ENCODE data around the gene CSMD2. TPM values are rescaled to one million over a fixed set of nuclear protein-coding genes. Genes with fewer than 3 reads are reported as not detected.

The CSMD2 gene
- total and polyA plus RNA-seq, 2 of the 8 experiments (the other 6 are each of a cell fraction or from before 2014, with no cell fraction given) = 7.0 to 14.7 TPM

DNA sequence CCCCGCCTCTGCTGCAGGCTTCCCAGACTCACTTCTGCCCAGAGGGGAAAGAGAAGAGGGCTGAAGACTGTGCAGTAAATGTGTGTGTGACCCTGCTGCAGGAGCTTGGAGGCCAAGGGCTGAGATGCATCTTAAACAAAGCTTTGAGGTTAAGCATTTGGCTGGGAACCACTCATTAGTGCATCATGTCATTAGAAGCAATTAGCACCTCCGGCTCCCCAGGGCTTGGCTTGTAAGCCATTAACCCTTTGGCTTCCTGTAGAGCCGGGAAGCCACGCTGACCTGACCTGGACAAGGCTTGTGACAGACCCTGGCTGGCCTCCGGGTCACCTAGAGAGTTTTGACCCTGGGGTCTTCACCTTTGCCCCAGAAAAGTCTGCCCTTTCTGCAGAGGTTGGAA is 77.0 kb downstream of the CSMD2 start:
- no peak overlapping the region for H4K91ac ChIP-seq (replicated peaks; ENCODE audit: insufficient read length, low read length)
- no peak overlapping the region for H2BK120ac ChIP-seq (replicated peaks; ENCODE audit: low read depth, low read length)
- H3K9me3 ChIP-seq (ENCODE audit: insufficient read depth in 2 of 2, low read depth in 1 of 2, low read length in 1 of 2) = peaks cover 8 to 9% of the 10 kb centered on the region in 2 experiments; a peak in 3 of 4 replicates
- H3K23me2 ChIP-seq (ENCODE audit: low read depth, low read length) = no peaks in the 10 kb centered on the region; the same call in 1 of the 2 replicates
- no peak overlapping the region for H3K4ac ChIP-seq (replicated peaks; ENCODE audit: insufficient read length, low read depth, low read length)
- no peak overlapping the region for H3K4me3 ChIP-seq (ENCODE audit: extremely low read depth in 1 of 4, insufficient read depth in 2 of 4, low read depth in 3 of 4, low read length in 4 of 4)
- CTCF ChIA-PET (ENCODE audit: partially characterized antibody) = interaction anchor here (2.1 kb wide), 1 partner anchor 25 kb away, joined by 8 read pairs; no protein-coding TSS in a partner anchor
- H2BK12ac ChIP-seq (ENCODE audit: low read depth, low read length) = no peak overlapping the region
- peaks cover 0 to 34% of the 10 kb centered on the region in 2 experiments; a peak in 2 of 4 replicates for H3K79me2 ChIP-seq (ENCODE audit: control insufficient read depth in 1 of 2, insufficient read depth in 2 of 2, low read length in 2 of 2)
- no peak overlapping the region for H3K27ac ChIP-seq (ENCODE audit: low read depth, low read length)
- H3K56ac ChIP-seq (replicated peaks; ENCODE audit: insufficient read length, low read depth, low read length) = no peak overlapping the region
- H3K4me1 ChIP-seq (replicated peaks in 1 of 4; ENCODE audit: control insufficient read depth in 3 of 4, insufficient read depth in 4 of 4, low read length in 3 of 4) = no peaks in the 10 kb centered on the region
- H2AK5ac ChIP-seq (ENCODE audit: low read depth, low read length) = no peak overlapping the region
- POLR2A ChIA-PET (ENCODE audit: partially characterized antibody) = interaction anchor here (0.5 kb wide), 1 partner anchor 1295 kb away, joined by 3 read pairs; no protein-coding TSS in a partner anchor
- H4K20me1 ChIP-seq (replicated peaks in 1 of 2; ENCODE audit: control insufficient read depth in 1 of 2, insufficient read depth in 2 of 2, low read length in 2 of 2) = peaks cover 0 to 1% of the 10 kb centered on the region in 2 experiments
- peaks cover 10% of the 10 kb centered on the region; the same call in 1 of the 2 replicates for H3K79me1 ChIP-seq (ENCODE audit: low read depth, low read length)
- H4K8ac ChIP-seq (ENCODE audit: extremely low read depth, insufficient read depth, low read length) = no peak overlapping the region
- no peak overlapping the region for H3K18ac ChIP-seq (ENCODE audit: extremely low read depth, low read length)
- no peak overlapping the region for H2BK15ac ChIP-seq (ENCODE audit: low read length)
- no peak overlapping the region for H2AFZ ChIP-seq (ENCODE audit: low read length)
- H3K36me3 ChIP-seq (ENCODE audit: control insufficient read depth in 2 of 4, insufficient read depth in 4 of 4, low read length in 3 of 4) = peaks cover 0 to 9% (median 2%) of the 10 kb centered on the region in 4 experiments; a peak in 5 of 8 replicates
- DNase-seq (ENCODE audit: low read depth in 1 of 2, low spot score in 2 of 2) (no peak), FAIRE-seq (no peak)
- H2BK20ac ChIP-seq (ENCODE audit: low read length) = no peak overlapping the region
- no peak overlapping the region for H2BK5ac ChIP-seq (ENCODE audit: low read depth, low read length)
- no peak overlapping the region for H3K14ac ChIP-seq (ENCODE audit: insufficient read length)
- no peak overlapping the region for H3K23ac ChIP-seq (ENCODE audit: insufficient read length)
- no peak overlapping the region for H4K5ac ChIP-seq (ENCODE audit: insufficient read length, low read depth, low read length)
- H3K9ac ChIP-seq (replicated peaks in 1 of 4; ENCODE audit: extremely low read depth in 1 of 4, low read depth in 3 of 4, low read length in 3 of 4) = no peak overlapping the region
- no peak overlapping the region for H3K4me2 ChIP-seq (ENCODE audit: insufficient read depth in 1 of 2, low read depth in 2 of 2, low read length in 2 of 2)
- H3K27me3 ChIP-seq (replicated peaks in 1 of 4; ENCODE audit: control insufficient read depth in 3 of 4, extremely low read depth in 1 of 4, insufficient read depth in 3 of 4, low read length in 3 of 4) = no peaks in the 10 kb centered on the region; a peak in 1 of 7 replicates
- 88% methylated on average over 4 of the region's 5 CpGs; no CpG with 5 or more reads in 1 of the 2 experiments for WGBS, 2 experiments (ENCODE audit: extremely low coverage in 1 of 2, insufficient coverage in 1 of 2, insufficient read length in 1 of 2, insufficient replicate concordance in 2 of 2, low coverage in 1 of 2, low lambda C conversion rate in 2 of 2, missing lambda C conversion rate in 1 of 2)
- no peak for TF ChIP-seq SP2 (IDR thresholded peaks at IDR 0.05; ENCODE audit: low read length)
- no peak for TF ChIP-seq RNF2 (IDR thresholded peaks at IDR 0.05; ENCODE audit: borderline replicate concordance, low read depth, low read length, missing control alignments, poor library complexity, severe bottlenecking)
- TF ChIP-seq, protein P1, sequence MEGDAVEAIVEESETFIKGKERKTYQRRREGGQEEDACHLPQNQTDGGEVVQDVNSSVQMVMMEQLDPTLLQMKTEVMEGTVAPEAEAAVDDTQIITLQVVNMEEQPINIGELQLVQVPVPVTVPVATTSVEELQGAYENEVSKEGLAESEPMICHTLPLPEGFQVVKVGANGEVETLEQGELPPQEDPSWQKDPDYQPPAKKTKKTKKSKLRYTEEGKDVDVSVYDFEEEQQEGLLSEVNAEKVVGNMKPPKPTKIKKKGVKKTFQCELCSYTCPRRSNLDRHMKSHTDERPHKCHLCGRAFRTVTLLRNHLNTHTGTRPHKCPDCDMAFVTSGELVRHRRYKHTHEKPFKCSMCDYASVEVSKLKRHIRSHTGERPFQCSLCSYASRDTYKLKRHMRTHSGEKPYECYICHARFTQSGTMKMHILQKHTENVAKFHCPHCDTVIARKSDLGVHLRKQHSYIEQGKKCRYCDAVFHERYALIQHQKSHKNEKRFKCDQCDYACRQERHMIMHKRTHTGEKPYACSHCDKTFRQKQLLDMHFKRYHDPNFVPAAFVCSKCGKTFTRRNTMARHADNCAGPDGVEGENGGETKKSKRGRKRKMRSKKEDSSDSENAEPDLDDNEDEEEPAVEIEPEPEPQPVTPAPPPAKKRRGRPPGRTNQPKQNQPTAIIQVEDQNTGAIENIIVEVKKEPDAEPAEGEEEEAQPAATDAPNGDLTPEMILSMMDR (IDR thresholded peaks at IDR 0.05; ENCODE audit: control extremely low read depth in 1 of 3, insufficient read depth in 1 of 3, low read depth in 1 of 3, low read length in 3 of 3) = no peak
- no peak for TF ChIP-seq SAP30 (IDR thresholded peaks at IDR 0.05; ENCODE audit: insufficient read depth, insufficient replicate concordance, low read length)
- TF ChIP-seq TAF1 (IDR thresholded peaks at IDR 0.05; ENCODE audit: low read depth, low read length) = no peak
